WTC11 (cell line): ENCODE results near the gene APOL1.

ENCODE experiments used
- CTCF ChIP-seq: fragments of 200-600 bp; IDR thresholded peaks from 2 replicates; pipeline ENCODE4 v1.8.0; 2022; ENCODE audit warnings: antibody characterized with exemption
- ESRRA ChIP-seq: sonication (generic); formaldehyde crosslinking; IDR thresholded peaks from 2 replicates; pipeline ENCODE4 v1.8.1; 2022; ENCODE audit warnings: mild to moderate bottlenecking, missing genetic modification reagents, borderline replicate concordance
- MLX ChIP-seq: sonication (generic); formaldehyde crosslinking; IDR thresholded peaks from 2 replicates; pipeline ENCODE4 v1.8.1; 2023; ENCODE audit warnings: mild to moderate bottlenecking, missing genetic modification reagents, moderate library complexity
- USF1 ChIP-seq: sonication (generic); formaldehyde crosslinking; IDR thresholded peaks from 2 replicates; pipeline ENCODE4 v1.8.0; 2022; ENCODE audit warnings: mild to moderate bottlenecking, missing genetic modification reagents
- ZNF219 ChIP-seq: sonication (generic); formaldehyde crosslinking; IDR thresholded peaks from 2 replicates; pipeline ENCODE4 v1.8.0; 2023; ENCODE audit warnings: missing genetic modification reagents, mild to moderate bottlenecking, borderline replicate concordance

GRCh38 chr22:36204632-36205015, 48.3 kb upstream of the APOL1 start:
- TF ChIP-seq CTCF (no peak), MLX (CRISPR knock-in tag) (no peak), USF1 (CRISPR knock-in tag) (no peak), ZNF219 (CRISPR knock-in tag) (no peak), ESRRA (no peak)
